ENCODE measurements around the gene RYR2. TPM values are rescaled to one million over a fixed set of nuclear protein-coding genes. Genes with fewer than 3 reads are reported as not detected.

RYR2 gene
- total RNA-seq, 1 experiment from 2014 or later, result 2.8 TPM

DNA sequence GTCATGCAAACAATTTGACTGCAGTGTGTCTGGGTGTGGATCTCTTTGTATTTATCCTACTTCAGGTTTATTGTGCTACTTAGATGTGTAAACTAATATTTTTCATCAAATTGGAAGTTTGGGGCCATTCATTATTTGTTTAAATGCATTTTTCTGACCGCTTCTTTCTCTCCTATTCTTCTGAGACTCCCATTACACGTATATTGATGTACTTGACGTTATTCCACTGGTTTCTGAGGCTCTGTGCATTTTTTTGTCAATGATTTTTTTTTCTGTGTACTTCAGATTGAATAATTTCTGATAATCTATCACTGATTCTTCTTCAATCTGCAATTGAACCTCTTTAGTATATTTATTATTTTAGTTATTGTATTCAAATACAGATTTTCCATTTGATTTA is 276.8 kb downstream of the RYR2 start:
- no peak overlapping the region for H3K27ac ChIP-seq (ENCODE audit: low read depth, low read length, poor library complexity, severe bottlenecking)
- ChIA-PET POLR2A (ENCODE audit: low non-redundant PET) (no interaction called here), CTCF (no interaction called here)
- BruUV-seq (replicated peaks), result no TSS peak
- intact Hi-C loops (cut with micrococcal nuclease; ENCODE audit: unreplicated experiment), result no loop called here
- no peaks in the 10 kb centered on the region for H3K36me3 ChIP-seq (ENCODE audit: insufficient read depth, low read length, poor library complexity, severe bottlenecking)
- H3K4me1 ChIP-seq (ENCODE audit: insufficient read depth, low read length, poor library complexity, severe bottlenecking), result no peaks in the 10 kb centered on the region
- no peak for DNase-seq (ENCODE audit: low spot score)
- no peaks in the 10 kb centered on the region for H3K9me3 ChIP-seq (ENCODE audit: low read depth, low read length, poor library complexity, severe bottlenecking)
- no peak for TF ChIP-seq EZH2 (IDR thresholded peaks at IDR 0.05; ENCODE audit: borderline replicate concordance, low read depth, low read length, poor library complexity, severe bottlenecking)
- TF ChIP-seq CTCF (conservative IDR thresholded peaks at IDR 0.05; ENCODE audit: low read depth, low read length), result no peak
- no peaks in the 10 kb centered on the region for H3K27me3 ChIP-seq (replicated peaks; ENCODE audit: insufficient read depth, low read depth, low read length, poor library complexity)
- H3K4me3 ChIP-seq (ENCODE audit: low read depth, low read length, poor library complexity, severe bottlenecking), result no peak overlapping the region

- POLR2A ChIA-PET (ENCODE audit: low non-redundant PET), result no interaction called here
- CTCF ChIA-PET, result no interaction called here
- intact Hi-C loops (cut with micrococcal nuclease; ENCODE audit: unreplicated experiment), result no loop called here
These were observed 278.9 kb downstream of the RYR2 start for GRCh38 chr1:237320890-237321289.

GRCh38 chr1:237324226-237324625 is 282.2 kb downstream of the RYR2 start:
- Histone ChIP-seq H3K36me3 (ENCODE audit: insufficient read depth, low read length, poor library complexity, severe bottlenecking) (no peaks in the 10 kb centered on the region), H3K9me3 (ENCODE audit: low read depth, low read length, poor library complexity, severe bottlenecking) (no peaks in the 10 kb centered on the region), H3K27me3 (replicated peaks; ENCODE audit: insufficient read depth, low read depth, low read length, poor library complexity) (no peaks in the 10 kb centered on the region), H3K27ac (ENCODE audit: low read depth, low read length, poor library complexity, severe bottlenecking) (no peak overlapping the region), H3K4me3 (ENCODE audit: low read depth, low read length, poor library complexity, severe bottlenecking) (no peak overlapping the region), H3K4me1 (ENCODE audit: insufficient read depth, low read length, poor library complexity, severe bottlenecking) (no peaks in the 10 kb centered on the region)
- no peak for DNase-seq (ENCODE audit: low spot score)
- ChIA-PET CTCF (no interaction called here), POLR2A (ENCODE audit: low non-redundant PET) (no interaction called here)
- BruUV-seq (replicated peaks), result no TSS peak
- TF ChIP-seq EZH2 (IDR thresholded peaks at IDR 0.05; ENCODE audit: borderline replicate concordance, low read depth, low read length, poor library complexity, severe bottlenecking), result no peak
- no peak for TF ChIP-seq CTCF (conservative IDR thresholded peaks at IDR 0.05; ENCODE audit: low read depth, low read length)
- intact Hi-C loops (cut with micrococcal nuclease; ENCODE audit: unreplicated experiment), result no loop called here

More at GRCh38 chr1:237320890-237321289, 278.9 kb downstream of the RYR2 start:
- Histone ChIP-seq H3K36me3 (ENCODE audit: insufficient read depth, low read length, poor library complexity, severe bottlenecking) (no peaks in the 10 kb centered on the region), H3K4me3 (ENCODE audit: low read depth, low read length, poor library complexity, severe bottlenecking) (no peak overlapping the region), H3K27me3 (replicated peaks; ENCODE audit: insufficient read depth, low read depth, low read length, poor library complexity) (no peaks in the 10 kb centered on the region), H3K9me3 (ENCODE audit: low read depth, low read length, poor library complexity, severe bottlenecking) (no peaks in the 10 kb centered on the region), H3K4me1 (ENCODE audit: insufficient read depth, low read length, poor library complexity, severe bottlenecking) (no peaks in the 10 kb centered on the region), H3K27ac (ENCODE audit: low read depth, low read length, poor library complexity, severe bottlenecking) (no peak overlapping the region)
- no TSS peak for BruUV-seq (replicated peaks)
- DNase-seq (ENCODE audit: low spot score), result no peak
- TF ChIP-seq EZH2 (IDR thresholded peaks at IDR 0.05; ENCODE audit: borderline replicate concordance, low read depth, low read length, poor library complexity, severe bottlenecking) (no peak), CTCF (conservative IDR thresholded peaks at IDR 0.05; ENCODE audit: low read depth, low read length) (no peak)

Measured in A673 (cell line).